ENCODE data around the gene STIP1. TPM values are rescaled to one million over a fixed set of nuclear protein-coding genes. Genes with fewer than 3 reads are reported as not detected.

The STIP1 gene
- total and polyA plus RNA-seq, 2 donors (not counting 3 experiments of a cell fraction or from before 2014, with no cell fraction given): 117 to 226 TPM

- FAIRE-seq (no peak), DNase-seq (ENCODE audit: low read depth, low spot score) (no peak)
- TF ChIP-seq MAX (IDR thresholded peaks at IDR 0.05; ENCODE audit: insufficient read depth, insufficient read length) (no peak), CTCF (IDR thresholded peaks at IDR 0.05; ENCODE audit: extremely low read depth in 1 of 2, insufficient read depth in 1 of 2, low read depth in 1 of 2, low read length in 2 of 2) (no peak), MYC (IDR thresholded peaks at IDR 0.05; ENCODE audit: low read depth, low read length) (no peak), GATA2 (IDR thresholded peaks at IDR 0.05; ENCODE audit: insufficient read depth, insufficient read length, low read depth, low read length) (no peak)
- no peak overlapping the region for H3K4me2 ChIP-seq (ENCODE audit: insufficient read depth, low read length)
- no peaks in the 10 kb centered on the region for H3K9me1 ChIP-seq (replicated peaks; ENCODE audit: control insufficient read depth, extremely low read depth, insufficient read depth, low read length)
- no peaks in the 10 kb centered on the region for H3K9me3 ChIP-seq (replicated peaks; ENCODE audit: control insufficient read depth, insufficient read depth, low read length)
- CTCF ChIA-PET: interaction anchor here (1.8 kb wide), 1 partner anchor 155 kb away, joined by 4 read pairs; no protein-coding TSS in a partner anchor
- H4K20me1 ChIP-seq (replicated peaks; ENCODE audit: control insufficient read depth, extremely low read depth, insufficient read depth, low read length): no peaks in the 10 kb centered on the region
- H3K36me3 ChIP-seq (ENCODE audit: control insufficient read depth in 2 of 2, extremely low read depth in 1 of 2, insufficient read depth in 2 of 2, low read length in 2 of 2): no peaks in the 10 kb centered on the region
- no peaks in the 10 kb centered on the region for H3K27me3 ChIP-seq (ENCODE audit: control insufficient read depth in 2 of 2, insufficient read depth in 2 of 2, low read length in 2 of 2)
- H3K79me2 ChIP-seq (ENCODE audit: control insufficient read depth, insufficient read depth, low read length): peaks cover 2% of the 10 kb centered on the region
- no peak overlapping the region for H3K4me3 ChIP-seq (replicated peaks in 1 of 3; ENCODE audit: insufficient read depth in 1 of 3, low read depth in 1 of 3, low read length in 3 of 3)
- dilution Hi-C loops (cut with MboI; ENCODE audit: extremely low pct_ligation_motif_present, low sequenced_read_pairs): no loop called here
- H3K27ac ChIP-seq (ENCODE audit: insufficient read depth, low read depth, low read length): no peak overlapping the region
- BruUV-seq (replicated peaks): no TSS peak
- intact Hi-C loops (cut with micrococcal nuclease): no loop called here
- no peak overlapping the region for H2AFZ ChIP-seq (ENCODE audit: low read depth, low read length)
- no peak overlapping the region for H3K9ac ChIP-seq (replicated peaks; ENCODE audit: extremely low read depth, insufficient read depth, low read length)
- POLR2A ChIA-PET: no interaction called here
- H3K4me1 ChIP-seq (ENCODE audit: control insufficient read depth, extremely low read depth, insufficient read depth, low read length): no peaks in the 10 kb centered on the region
Measured at GRCh38 chr11:64156235-64157011, 29.5 kb upstream of the STIP1 start.
